C4-2B (cell line): ENCODE results near the gene CCDC74B.
"Not testable (repeated sequence)": the region's sequence is repeated elsewhere in the genome, so short reads cannot be mapped to it uniquely, and the experiment has no call there.

Experiments
- ZFX ChIP-seq: fragments of 450-650 bp; IDR thresholded peaks from 2 replicates; pipeline ENCODE4 v1.6.1; 2017
- TF ChIP-seq, protein P1 (sequence below): fragments of 450-650 bp; conservative IDR thresholded peaks from 2 replicates; pipeline ENCODE4 v1.5.1; 2017; ENCODE audit warnings: mild to moderate bottlenecking

DNA sequence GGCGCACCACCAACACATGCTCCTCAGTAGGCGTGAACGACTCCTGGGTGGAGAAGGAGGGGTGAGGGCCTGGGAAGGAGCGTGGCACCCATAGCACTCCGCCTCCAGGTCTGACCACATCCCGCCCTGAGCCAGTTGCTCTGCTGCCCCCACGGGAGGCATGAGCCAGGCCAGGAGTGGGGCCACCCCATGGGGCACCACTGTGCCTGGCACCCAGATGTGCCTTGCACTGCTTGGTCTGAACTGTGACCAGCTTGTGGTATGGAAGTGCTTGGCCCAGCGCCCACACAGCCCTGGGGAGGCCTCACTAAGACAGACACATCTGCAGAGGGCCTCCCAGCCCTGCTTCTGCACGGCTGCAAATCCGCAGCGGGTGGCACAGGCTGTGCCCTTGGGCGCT is 12.4 kb upstream of the CCDC74B start:
- TF ChIP-seq, protein P1, sequence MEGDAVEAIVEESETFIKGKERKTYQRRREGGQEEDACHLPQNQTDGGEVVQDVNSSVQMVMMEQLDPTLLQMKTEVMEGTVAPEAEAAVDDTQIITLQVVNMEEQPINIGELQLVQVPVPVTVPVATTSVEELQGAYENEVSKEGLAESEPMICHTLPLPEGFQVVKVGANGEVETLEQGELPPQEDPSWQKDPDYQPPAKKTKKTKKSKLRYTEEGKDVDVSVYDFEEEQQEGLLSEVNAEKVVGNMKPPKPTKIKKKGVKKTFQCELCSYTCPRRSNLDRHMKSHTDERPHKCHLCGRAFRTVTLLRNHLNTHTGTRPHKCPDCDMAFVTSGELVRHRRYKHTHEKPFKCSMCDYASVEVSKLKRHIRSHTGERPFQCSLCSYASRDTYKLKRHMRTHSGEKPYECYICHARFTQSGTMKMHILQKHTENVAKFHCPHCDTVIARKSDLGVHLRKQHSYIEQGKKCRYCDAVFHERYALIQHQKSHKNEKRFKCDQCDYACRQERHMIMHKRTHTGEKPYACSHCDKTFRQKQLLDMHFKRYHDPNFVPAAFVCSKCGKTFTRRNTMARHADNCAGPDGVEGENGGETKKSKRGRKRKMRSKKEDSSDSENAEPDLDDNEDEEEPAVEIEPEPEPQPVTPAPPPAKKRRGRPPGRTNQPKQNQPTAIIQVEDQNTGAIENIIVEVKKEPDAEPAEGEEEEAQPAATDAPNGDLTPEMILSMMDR = not testable (repeated sequence)
- not testable (repeated sequence) for TF ChIP-seq ZFX
